ENCODE results near the gene MPPE1.

MPPE1 gene

GRCh38 chr18:11840493-11840892, 67.6 kb downstream of the MPPE1 start:
- Mint-ChIP-seq H3K27ac (no peak overlapping the region), H3K9me3 (no peaks in the 10 kb centered on the region), H3K4me1 (ENCODE audit: low read depth) (no peaks in the 10 kb centered on the region), H3K4me3 (no peak overlapping the region), H3K36me3 (ENCODE audit: low read depth) (no peaks in the 10 kb centered on the region), H3K27me3 (no peaks in the 10 kb centered on the region)

GRCh38 chr18:11839556-11839955, 68.6 kb downstream of the MPPE1 start:
- no peak overlapping the region for H3K27ac Mint-ChIP-seq
- no peaks in the 10 kb centered on the region for H3K4me1 Mint-ChIP-seq (ENCODE audit: low read depth)
- no peak overlapping the region for H3K4me3 Mint-ChIP-seq
- no peaks in the 10 kb centered on the region for H3K36me3 Mint-ChIP-seq (ENCODE audit: low read depth)
- no peaks in the 10 kb centered on the region for H3K27me3 Mint-ChIP-seq
- H3K9me3 Mint-ChIP-seq, result no peaks in the 10 kb centered on the region

GRCh38 chr18:11834772-11835171, 73.3 kb downstream of the MPPE1 start:
- H3K36me3 Mint-ChIP-seq (ENCODE audit: low read depth), result no peaks in the 10 kb centered on the region
- H3K4me3 Mint-ChIP-seq, result no peak overlapping the region
- no peaks in the 10 kb centered on the region for H3K9me3 Mint-ChIP-seq
- H3K27me3 Mint-ChIP-seq, result no peaks in the 10 kb centered on the region
- H3K27ac Mint-ChIP-seq, result no peak overlapping the region
- no peaks in the 10 kb centered on the region for H3K4me1 Mint-ChIP-seq (ENCODE audit: low read depth)

Measured in stimulated activated naive CD8-positive, alpha-beta T cell treated with anti-CD3 and anti-CD28 coated beads, Interleukin-15, Interleukin-2, amounts not matched to agents 100 ng/mL and 50 ng/mL, for 24 hours (primary cell).